ENCODE results near the gene GAS2.

GAS2 gene

DNA sequence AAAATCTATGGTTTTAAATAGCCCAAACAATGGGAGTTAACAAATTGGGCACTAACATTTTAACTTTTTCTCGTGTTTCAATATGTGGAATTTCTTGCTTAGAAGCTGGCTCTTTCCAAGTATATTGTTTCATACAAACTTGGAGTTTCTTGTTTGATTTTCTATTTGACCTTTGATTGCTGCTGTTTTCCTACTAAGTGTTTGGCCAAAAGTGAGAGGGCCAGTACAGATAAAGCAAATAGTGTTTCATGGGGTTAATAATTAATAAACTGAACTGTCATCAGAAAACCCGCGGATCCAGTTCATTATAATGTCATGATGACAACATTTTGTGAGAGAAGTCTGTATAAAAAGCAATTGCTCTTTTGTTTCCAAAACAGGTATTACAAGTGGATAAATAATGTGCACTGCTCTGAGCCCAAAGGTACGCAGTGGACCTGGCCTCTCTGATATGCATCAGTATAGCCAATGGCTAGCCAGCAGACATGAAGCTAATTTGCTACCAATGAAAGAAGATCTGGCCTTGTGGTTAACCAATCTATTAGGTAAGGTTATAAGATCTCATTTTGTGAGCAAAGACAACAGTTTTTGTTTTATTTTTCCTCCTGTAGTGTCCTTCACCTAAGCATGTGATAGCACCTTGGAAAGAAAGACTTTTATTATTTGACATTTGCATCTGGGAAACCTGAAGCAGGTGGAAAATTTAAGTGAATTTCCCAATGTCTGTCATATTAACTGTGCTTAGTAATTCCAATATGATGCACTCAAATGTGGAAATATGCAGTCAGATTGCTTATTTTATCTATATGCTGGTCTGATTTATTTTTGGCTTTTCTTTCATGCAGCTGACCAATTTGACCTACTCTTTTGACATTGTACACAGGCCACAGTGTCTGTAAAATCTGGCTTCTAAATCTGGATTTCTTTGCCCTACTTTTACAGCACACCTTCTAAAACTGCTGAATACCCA is 8.3 kb downstream of the GAS2 start:
- DNase-seq: no peak

DNA sequence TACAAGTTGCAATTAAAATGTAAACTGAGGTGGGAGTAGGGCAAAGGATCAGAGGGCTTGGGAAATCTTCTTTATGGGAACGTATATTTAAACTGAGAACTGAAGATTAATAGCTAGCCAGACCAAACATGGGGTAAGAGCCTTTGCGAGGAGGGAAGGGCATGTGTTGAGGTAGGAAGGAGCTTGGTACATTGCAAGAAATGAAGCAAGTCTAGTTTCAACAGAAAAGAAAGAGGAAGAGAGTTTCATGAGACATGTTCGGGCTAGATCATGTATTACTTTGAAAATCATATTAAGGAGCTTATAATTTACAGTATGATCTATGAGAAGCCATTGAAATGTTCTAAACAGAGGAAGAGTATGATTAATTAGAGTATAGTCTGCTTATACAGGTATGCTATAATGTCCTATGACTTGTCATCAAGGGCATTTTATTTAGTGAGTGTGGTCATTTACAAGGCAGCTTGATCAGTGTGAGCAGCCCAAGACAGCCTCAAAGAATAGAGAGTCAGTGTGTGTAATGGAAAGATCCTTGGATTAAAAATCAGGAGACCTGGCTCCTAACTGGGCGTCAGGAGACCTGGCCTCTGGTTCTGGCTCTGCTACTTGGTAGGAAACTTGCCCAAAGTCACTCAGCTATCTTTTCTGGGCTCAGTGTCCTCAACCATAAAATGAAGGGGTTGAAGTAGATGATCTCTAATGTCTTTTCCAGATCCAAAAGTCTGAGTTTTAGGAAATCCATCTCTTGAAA is 10.9 kb downstream of the GAS2 start:
- DNase-seq: no peak

DNA sequence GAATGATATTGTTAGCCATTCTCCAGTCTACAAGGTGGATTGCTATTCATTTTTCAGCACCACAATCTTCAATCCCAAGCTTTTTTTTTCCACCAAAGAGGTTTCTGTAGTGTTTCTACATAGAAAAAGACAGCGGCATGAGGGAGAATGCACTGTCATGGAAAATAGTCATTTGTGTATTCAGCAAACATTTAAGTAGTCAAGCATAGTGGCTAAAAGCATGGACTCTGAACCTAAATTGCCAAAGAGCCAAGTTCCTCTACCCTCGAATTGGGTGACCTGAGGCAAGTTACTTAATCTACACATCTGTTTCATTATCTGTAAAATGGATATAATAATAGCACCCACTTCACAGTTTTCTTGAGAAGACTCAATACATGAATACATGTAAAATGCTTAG is 14.2 kb downstream of the GAS2 start:
- no peak for DNase-seq

DNA sequence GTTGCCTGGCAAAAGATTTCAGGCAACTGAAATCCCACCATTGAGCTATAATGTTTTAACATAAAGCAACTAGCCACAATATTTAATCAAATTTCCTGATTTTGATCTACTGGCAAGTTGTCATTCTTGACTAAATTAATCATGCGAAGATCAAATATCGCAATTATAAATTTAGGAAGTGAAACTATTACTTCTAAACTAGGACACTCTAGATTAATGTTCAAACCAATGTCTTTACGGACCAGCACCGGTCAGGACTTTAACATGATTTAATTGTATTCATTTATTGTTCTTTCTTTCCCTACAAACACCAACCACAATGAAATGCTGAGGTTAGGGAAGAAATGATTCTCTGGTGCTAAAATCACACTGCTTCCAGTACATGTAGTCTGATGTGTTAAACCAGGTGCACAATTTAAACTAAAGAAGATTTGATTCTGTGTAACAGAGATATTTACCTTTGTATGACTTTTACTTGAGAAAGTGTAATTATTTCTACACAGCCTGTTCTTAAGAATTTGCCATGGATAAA is 14.9 kb downstream of the GAS2 start:
- DNase-seq: no peak

DNA sequence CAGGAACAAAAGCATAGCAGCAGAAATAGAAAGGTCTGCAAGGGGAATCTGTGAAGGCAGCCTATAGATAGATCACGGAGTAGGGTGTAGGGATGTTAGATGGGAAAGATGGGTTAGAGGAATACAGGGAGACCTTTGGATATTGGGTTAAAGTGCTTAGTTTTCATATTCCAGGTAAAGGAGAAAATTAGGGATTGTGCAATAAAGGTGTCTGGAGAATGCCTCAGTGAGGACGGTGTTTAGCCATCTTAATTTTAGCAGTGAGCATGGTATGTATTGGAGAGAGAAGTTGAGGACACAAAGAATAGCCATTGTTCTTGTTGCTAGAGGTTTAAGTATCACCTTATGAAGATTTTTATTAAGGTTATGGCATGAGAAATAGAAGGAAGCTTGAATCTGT is 17.7 kb downstream of the GAS2 start:
- DNase-seq: no peak

DNA sequence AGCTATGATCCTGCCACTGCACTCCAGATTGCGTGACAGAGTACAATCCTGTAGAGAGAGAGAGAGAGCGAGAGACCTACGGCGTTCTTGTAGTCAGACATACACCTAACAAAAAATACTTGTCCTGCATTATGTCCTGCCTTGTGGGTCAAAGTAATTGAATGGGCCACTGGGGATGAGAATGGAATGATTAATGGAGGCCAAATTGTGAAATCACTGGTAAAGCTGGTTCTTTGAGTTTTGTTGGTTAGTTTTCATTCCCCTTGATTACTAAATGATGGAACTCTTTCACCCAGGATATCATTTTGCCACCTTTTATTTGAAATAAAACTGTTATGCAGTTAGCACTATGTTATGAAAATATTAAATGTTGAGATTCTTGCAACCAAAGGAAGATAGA is 18.7 kb downstream of the GAS2 start:
- DNase-seq: no peak

DNA sequence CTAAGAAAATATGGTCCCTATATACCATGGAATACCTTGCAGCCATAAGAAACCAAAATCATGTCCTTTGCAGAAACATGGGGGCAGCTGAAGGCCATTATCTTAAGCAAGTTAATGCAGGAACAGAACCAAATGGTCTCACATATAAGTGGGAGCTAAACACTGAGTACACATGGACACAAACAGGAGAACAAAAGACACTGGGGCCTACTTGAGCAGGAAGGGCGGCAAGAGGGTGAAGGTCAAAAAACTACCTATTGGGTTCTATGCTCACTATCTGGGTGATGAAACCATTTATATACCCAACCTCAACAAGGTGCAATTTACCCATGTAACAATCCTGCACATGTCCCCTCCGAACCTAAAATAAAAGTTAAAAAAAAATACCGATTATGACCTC is 22.5 kb downstream of the GAS2 start:
- no peak for DNase-seq

DNA sequence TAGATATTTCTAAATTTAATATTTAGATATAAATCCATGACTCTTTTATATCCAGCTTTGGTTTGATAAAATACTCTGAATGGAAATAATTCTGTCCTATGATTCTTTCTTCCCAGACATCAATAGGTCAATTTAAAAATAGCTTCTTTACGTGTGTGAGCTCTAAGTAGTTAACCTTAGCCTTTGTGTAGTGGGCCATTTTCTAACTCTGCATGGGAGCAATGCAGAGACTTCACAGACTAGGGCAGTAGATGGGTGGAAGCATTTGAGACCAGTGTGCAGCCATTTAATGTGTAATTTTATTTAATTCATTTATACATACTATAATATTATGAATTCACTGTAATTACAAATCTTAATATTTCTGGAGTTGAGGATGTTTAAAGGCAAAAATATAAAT is 23.8 kb downstream of the GAS2 start:
- DNase-seq: no peak

DNA sequence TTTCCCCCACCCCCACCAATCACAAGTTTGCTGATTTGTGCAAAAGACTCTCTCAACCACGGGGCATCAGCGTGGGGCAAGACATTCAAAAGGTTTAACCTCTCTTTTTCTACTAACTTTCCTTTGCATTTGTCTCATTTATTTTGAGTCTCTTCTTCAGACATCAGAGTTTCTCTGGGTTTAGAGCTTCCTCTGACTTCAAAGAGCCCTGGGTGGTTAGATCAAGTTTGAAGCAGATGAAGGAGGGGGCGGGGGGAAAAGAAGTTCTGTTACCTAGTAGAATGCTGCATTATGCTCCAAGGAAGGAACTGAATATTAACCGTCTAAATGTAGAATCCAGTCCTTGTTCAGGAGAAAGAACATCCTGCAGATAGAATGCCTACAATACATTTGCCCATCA is 24.5 kb downstream of the GAS2 start:
- DNase-seq: no peak

DNA sequence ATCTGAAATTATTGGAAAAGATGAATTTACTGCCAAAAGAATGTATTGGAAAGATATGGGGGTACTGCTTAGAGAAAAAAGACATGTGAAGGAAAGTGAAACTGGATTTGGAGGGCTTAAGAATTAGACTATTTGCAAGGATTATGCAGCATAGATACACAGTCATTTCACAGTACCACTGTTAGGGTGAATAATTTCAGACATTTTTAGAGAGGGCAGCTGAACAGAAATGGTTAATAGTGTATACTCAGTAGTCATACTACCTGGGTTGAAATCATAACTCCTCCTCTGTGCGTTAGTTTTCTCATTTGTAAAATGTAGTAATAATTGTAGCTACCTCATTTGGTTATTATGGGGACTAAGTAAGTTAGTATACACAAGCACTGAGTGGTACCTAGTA is 33.0 kb downstream of the GAS2 start:
- no peak for DNase-seq

DNA sequence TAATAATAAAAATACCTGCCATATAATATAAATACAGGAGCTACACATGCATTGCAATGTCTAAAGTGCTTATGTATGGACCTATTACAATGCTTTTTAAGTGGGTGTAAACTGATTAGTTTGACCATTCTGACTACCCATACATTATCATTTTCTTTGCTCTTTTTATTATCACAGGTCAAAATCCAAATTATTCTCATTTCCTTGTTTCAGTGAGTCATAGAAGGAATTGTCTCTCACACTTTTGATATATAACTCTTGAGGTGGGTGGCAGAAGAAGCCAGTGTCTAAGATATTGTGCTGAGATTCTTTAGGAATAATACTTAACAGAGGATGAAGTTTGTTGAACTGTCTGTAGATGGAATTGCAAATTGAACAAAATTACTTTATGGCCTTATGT is 35.6 kb downstream of the GAS2 start:
- DNase-seq: no peak

DNA sequence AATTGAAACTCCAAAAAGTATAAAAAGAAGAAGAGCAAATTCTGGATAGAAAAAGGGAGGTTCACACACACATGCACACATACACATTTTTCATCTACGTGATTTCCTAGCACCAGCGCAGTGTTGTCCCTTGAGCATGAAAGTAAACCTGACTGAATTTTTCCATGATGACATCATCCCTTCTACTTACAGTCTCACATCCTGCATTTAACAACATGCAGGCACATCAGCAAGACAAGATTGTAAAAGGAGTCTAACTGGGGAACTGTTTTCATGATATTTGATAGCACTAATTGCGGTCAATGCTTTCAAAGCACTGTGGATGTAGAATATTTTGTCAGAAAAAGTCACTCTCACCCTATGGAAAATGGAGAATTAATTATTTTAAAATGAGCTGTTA is 36.6 kb downstream of the GAS2 start:
- no peak for DNase-seq

DNA sequence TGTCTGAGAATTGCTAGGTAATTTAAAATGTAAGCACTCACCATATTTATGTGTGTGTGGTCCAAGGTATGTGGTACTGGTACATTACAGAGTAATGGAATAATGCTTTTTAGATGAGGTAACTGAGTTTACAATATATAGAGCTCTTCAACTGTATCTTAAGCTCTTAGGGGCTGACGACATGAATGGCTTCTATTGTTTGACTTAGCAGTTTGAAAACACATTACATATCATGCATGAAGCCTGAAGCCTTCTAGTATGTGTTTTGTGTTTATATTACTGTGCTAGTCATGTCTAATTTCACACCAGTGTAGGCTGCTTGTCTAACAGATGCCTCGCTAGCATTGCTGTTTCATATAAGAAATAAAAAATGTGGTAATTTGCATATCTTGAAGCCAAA is 37.2 kb downstream of the GAS2 start:
- no peak for DNase-seq

DNA sequence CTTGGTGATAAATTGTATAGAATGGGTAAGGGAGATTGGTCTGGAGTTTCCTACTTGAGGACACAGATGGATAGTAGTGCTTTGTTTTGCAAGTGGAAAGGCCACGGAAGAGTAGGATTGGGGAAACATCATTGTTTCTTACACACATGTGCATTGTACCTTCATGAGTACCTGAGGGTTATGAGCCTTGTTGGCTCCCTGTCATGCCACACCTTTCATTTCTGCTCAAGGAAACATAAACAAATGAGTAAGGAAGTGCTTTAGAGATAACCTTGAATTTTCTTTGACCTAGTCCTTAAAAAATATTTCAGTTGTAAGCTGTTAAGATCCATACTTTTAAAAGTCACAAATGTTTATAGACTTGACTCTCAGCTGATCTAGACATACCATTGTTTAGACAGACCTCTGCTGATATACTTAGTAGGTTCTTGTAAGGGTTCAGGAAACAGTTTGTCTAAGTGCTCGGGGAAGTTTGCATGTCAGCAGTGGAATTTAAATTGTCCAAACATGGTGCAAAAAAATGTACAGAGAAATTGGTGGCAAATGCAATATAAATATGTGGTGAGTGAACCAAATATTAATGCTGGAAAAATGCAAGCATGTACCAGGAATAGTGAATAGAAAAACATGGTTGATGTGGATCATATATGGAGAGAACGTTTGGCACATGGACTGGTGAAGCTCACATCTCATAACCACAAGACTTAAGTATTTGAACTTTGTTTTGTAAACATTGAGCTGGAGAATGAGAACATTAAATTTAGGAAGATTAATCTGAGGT is 40.9 kb downstream of the GAS2 start:
- DNase-seq: no peak

DNA sequence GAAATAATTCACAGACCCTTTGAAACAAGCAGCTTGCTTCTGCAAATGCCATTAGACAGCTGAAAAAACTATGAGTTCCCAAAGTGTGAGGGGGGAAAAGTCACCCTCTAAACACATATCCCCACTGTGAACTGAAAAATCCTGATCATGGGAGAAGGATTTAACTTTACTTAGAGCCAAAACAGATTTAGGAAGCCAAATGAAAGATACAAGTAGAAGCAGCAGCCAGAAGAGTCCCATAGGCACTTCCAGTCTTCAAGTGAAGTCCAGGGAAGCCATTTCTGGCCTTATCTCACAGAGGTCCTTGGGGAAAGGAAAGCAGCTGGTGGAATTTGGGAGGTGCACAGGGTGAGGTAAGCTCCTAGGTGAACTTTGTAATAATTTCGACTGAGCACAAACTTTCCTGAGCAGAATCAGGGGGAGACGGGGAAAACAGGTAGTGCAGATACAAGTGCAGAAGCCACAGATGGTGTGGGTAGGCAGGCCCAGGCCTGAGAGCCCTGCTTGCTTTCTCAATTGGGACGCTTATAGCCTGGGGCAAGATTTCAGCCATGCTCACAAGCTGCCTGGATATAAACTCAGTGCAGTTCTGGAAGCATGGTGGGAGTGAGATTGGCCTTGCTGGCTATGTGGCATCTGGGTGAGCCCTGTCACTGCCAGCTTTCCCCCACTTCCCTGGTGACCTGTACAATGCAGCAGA is 44.8 kb downstream of the GAS2 start:
- no peak for DNase-seq

DNA sequence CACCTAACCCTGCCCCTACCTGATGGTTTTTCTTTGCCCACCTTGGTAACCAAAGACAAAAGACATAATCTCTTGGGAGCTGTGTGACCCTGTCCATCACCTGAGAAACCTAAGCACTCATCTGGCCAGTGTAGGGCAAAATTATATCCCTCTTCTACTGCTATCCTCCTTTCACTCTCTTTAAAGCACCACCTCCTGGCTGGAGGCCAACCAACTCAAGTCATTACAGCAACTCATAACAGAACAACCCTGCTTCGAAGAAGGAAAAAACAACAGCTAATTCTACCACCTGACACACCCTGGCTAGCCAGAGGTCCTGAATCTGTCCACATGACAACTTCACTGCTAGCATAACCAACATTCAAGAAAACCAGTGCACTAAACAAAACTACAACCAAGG is 45.5 kb downstream of the GAS2 start:
- no peak for DNase-seq

DNA sequence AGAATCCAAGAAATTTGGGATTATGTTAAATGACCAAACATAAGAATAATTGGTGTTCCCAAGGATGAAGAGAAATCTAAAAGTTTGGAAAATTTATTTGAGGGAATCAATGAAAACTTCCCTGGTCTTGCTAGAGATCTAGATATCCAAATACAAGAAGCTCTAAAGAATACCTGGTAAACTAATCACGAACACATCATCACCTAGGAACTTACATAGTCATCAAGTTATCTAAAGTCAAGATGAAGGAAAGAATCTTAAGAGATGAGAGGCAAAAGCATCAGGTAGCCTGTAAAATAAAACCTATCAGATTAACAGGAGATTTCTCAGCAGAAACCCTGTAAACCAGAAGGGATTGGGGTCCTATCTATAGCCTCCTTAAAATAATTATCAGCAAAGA is 46.9 kb downstream of the GAS2 start:
- no peak for DNase-seq

DNA sequence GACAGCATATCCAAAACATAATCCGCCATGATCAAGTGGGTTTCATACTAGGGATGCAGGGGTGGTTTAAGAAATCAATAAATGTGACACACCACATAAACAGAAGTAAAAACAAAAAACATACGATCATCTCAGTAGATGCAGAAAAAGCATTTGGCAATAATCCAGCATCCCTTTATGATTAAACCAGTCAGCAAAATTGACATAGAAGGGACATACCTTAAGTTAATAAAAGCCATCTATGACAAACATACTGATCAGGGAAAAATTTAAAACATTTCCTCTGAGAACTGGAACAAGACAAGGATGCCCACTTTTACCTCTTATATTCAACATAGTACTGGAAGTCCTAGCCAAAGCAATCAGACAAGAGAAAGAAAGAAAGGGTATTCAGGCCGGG is 49.6 kb downstream of the GAS2 start:
- no peak for DNase-seq

DNA sequence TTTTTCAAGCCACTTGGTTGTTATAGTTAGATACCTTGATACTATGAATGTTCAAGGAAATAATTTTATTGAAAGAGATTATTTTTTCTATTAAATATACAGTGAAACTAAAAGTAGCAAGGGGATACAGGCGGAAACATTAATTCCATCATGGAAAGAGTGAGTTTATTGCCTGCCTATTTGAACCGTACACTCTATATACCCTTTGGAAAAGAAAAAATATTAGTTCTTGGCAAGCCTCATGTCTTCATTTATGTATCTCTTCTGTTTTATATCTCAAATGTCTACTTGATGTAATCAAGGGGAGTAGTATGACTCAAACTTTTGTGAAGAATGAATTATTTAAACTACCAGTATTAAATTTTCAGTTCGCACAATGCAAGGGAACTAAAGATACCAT is 54.0 kb downstream of the GAS2 start:
- no peak for DNase-seq

DNA sequence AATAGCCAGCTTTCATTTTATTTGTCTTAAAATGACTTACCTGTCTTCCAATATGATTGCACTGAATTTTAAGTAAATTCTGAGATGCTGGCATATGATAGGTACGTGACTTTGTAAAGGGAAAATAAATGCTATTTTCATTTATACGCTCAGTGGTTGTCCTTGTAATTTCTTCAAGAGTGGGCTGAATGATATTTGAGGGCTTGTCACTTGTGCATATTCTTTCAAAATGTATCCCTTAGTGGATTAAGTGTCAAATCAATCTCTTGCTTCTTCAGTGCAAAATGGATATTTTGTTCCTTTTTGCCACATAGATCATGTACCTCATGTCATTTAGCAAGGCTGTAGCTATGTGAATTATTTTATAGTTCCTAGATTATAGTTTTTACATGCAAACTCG is 56.9 kb downstream of the GAS2 start:
- no peak for DNase-seq

DNA sequence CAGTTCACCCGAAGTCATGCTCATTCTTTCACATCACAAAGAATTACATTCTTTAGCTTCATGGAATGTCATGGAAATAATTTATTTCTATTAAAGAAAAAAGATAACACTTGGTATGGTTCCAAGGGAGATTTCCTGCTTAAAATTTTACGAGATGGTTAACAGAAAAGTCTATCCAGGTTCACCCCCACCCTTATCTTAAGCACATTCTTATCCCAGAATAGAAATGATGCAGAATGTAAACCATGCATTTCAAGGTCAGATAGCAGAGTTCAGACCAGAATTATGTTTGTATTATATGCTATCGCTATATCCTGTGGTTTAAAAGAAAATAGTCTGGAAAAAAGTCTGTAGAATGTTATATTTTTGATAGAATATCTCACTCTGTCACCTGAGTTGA is 58.7 kb downstream of the GAS2 start:
- DNase-seq: no peak

DNA sequence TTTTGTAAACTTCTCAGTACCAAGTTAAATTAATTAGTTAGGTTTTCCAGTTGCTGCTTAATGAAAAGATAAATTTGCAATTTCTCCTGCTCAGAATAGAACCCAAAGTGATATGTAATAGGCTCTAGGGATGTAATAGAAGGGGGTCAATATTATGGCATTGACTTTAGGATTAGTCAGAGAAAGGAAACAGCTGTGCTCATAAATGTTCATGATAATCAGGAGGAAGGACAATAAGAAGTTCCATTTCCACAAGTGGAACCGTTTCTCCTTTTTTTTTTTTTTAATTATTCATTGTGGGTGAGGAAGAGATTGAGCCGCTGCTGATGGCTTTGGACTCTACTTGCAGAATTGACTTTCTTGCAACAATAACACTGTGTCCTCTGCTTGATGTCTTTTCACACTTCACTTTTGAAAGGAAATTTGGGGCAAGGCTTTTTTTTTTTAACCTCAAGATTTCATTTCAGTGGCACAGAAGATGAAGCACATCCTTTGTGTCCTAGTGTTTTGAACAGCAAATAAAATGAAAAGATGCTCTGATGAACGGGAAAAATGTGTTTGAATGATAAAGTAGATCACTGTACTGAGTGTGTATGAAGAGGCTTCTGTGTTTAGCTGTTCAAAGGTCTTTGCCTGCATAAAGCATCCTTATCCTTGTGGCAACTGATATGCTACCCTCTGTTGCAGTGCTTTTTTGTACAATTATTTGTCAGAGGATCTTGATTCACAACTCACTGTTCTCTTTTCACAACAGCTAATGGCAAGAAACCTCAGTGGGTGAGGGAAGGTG is 62.4 kb downstream of the GAS2 start:
- no peak for DNase-seq

Measured in inflammatory macrophage treated with lipopolysaccharide for 1 hour (primary cell).